DMS153 treated with DMSO at 0.1 percent for 48 hours (cell line): Measurements from ENCODE around the gene PDE4B.
"Not testable (repeated sequence)": the region's sequence is repeated elsewhere in the genome, so short reads cannot be mapped to it uniquely, and the experiment has no call there.

Experiments used
- DNase-seq: peaks from one replicate; lab custom pipeline; 2025; ENCODE audit not compliant: unreplicated experiment; lab: John Stamatoyannopoulos, UW

Gene PDE4B

DNA sequence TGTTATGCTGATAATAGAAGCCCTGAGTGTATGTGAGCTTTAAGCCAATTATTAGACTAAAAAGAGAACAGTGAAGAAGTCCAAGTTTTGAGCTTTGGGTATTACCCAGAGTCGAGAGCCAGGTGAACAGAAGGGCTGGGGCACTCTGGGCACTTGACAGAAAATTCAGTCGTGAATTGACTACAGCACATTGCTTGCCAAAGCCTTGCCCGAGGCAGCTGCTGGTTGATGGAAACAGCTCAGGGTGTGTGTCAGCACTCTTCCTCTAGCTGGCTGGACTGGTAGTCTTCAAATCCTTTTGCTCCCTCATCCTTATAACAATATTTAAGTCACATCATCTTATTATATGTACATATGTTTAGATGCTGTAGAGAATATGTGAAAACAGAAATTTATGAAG is 21.3 kb downstream of the PDE4B start:
- peak; percentile 55 for DNase-seq

GRCh38 chr1:65814752-65815151 is 22.1 kb downstream of the PDE4B start:
- no peak for DNase-seq

GRCh38 chr1:65817891-65818290 is 25.2 kb downstream of the PDE4B start:
- DNase-seq, result no peak

GRCh38 chr1:65818966-65819365 is 26.3 kb downstream of the PDE4B start:
- no peak for DNase-seq

GRCh38 chr1:65820983-65821382 is 28.3 kb downstream of the PDE4B start:
- DNase-seq, result no peak

DNA sequence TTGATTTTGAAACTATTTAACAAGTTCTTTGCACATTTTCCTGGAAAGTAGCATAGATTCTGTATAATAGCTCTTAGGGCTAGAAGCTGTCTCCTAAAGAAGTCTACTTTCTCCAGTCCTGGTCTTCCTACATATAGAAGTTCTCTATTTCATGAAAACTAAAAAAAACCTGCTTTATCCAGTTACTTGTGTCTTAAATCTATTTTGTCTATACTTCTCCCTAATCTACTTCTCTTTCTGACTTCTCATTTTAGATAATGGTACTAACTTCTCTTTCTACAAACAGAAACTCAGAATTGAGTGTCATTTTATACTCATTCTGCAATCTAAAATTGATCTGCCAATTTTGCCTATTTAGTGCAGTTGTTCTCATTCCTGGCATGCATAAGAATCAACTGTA is 28.7 kb downstream of the PDE4B start:
- DNase-seq, result no peak

DNA sequence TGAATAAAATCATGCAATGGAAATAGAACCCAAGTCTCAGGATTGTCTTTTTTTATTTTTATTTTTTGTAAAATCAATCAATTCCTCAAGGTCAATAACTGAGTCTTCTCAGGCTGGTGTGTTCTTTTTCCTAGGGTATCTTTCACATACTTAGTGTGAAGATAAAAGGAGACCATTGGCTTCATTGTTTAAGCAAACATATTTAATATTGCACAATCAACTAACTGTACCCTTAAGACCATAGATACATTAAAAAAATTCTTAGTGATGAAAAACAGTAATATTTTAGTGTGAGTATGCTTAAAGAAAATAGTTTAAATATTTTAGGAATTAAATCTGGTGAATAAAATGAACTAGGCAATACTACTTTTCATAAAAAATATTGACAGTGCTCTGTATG is 31.4 kb downstream of the PDE4B start:
- no peak for DNase-seq

DNA sequence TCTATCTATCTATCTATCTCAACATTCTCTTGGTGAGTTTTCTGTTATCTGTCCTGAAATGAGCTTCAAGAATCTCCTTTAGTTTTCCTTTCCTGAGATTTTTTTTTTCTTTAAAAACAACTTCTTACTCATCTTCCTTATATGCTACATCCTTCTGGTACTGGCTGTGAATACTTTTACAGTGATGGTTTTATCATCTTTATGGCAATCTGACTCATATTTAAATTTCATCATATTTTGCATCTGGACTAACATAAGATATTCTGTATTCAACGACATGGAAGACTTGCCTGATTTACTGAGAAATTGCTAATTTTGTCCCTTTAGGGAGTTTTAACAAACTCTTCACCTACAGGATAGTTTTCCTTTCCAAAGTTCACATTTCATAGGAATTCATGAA is 33.0 kb downstream of the PDE4B start:
- DNase-seq, result no peak

GRCh38 chr1:65826782-65827181 is 34.1 kb downstream of the PDE4B start:
- no peak for DNase-seq

DNA sequence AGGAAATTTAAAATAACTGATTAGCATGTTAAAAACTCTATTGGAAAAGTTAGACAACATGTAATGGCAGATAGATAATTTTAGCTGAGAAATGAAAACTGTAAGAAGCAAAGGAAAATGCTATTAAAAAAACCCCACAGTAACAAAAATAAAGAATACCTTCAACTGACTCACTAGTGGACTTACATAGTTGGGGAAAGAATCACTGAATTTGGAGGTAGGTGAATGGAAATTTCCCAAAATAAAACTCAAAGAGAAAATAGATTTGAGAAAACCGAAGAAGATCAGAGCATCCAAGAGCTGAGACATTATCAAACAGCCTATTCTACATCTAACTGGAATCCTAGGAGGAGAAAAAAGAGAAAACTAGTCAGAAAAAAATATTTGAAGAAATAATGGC is 34.7 kb downstream of the PDE4B start:
- no peak for DNase-seq

- DNase-seq, result no peak
These were observed 37.6 kb downstream of the PDE4B start for GRCh38 chr1:65830306-65830705.

DNA sequence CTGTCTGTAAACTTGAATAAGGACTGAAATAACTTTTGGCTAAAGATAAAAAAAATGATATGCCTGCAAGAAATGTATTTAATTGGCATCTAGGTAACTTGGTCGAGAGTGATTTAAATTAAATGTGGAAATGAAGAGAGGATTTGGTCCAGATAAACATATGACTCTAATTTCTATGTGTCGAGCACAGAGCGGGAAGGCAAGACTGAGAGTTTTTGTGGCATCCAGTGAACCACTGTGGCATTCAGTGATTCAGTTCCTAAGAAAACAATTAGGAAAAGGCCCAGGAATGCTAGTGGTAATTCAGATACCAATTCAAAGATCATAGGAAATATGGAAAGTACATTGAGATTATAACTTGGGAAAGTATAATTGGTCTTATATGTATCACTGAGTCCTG is 39.6 kb downstream of the PDE4B start:
- DNase-seq, result no peak

GRCh38 chr1:65836686-65837085 is 44.0 kb downstream of the PDE4B start:
- DNase-seq, result no peak

DNA sequence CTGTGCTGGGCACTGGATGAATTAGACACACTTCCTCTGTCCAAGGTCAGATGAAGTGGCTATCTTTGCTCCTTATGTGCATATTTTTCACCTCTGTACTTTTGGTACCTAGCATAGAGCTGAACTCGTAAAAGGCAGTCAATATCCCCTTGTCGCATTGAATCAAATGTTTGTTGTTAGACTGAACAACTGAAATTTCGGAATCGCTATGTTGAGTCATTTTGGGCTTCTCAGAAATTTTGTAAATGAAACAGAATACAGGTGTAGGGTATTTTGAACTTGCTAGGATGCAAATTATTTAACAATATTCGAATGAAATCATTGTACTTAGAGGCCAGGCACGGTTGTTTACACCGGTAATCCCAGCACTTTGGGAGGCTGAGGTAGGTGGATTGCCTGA is 48.0 kb downstream of the PDE4B start:
- DNase-seq, result no peak

DNA sequence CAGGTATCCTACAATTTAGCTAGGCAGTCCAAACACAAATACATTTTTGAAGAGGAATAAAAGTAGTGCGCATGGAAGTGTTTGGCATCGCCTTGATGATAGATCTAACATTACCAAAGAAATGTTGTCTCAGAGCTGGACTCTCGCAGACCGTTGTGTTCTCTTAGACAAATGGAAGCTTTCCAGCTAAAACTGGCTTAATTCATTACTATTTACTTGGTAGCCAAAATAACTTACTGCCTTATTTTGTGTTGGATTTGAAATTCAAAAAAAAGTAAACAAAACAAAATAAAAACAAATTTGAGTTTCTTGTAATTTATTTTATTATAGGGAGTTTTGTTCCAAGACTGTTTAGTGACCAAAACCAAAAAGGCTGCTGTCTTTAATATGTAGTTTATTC is 51.6 kb downstream of the PDE4B start:
- DNase-seq, result no peak

DNA sequence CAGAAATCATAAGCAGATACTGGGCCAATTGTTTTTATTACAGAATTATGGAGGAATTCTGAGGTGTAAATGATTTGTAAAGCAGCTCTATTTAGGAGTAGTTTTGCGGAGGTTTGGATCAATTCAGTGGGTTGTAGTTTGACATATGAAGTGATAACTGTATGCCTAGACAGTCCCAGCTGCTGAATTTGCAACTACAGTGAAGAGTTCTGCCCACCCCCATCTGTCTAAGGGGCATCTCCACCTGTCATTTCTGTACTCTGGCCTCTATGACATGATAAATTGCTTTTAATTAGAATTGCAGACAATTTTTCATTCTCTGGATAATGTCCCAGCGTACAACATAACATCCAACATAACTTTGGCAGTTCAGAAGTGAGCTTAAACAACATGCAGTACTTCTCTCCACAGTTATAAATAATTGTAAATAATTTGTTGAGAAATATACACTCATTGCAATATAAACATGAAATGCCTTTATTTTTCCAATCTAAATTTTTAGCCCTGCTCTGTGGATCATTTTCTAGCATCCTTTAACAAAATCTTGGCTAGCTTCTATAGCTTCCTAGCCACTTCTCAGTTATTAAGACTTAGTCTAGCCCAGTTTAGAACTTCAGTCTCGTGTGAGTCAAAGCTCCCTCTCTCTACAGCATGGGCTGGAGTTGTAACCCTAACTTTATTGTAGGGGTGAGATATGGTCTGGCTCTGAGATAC is 52.3 kb downstream of the PDE4B start:
- DNase-seq, result no peak

GRCh38 chr1:65845535-65846060 is 52.9 kb downstream of the PDE4B start:
- DNase-seq, result no peak

DNA sequence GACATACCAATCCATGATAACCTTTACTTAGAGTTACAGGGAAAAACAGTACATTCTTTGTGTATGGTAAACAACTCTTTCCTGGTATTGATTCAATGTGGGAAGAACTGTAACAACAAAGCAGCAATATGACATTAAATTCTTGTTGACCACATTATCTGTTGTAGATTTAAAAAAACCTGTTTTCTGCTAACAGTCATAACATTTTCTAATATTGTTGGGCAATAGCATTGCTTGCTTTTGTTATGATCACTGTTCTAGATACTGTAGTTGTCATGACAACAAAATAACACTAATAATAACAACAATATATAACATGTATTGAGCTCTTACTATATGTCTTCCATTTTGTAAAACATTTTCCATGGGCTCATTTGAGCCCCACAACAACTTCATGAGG is 54.2 kb downstream of the PDE4B start:
- DNase-seq, result no peak

GRCh38 chr1:65850281-65850680 is 57.6 kb downstream of the PDE4B start:
- no peak for DNase-seq

DNA sequence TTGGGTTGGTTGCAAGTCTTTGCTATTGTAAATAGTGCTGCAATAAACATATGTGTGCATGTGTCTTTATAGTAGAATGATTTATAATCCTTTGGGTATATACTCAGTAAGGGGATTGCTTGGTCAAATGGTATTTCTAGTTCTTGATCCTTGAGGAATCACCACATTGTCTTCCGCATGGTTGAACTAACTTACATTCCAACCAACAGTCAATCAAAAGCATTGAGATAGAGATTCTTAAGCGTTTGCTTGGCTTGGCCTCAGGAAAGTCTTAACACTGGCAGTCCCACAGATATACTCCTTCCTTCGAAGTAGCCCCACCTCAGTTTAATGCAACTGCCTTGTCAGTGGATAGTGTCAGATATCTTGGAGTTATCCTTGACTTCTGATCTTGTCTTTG is 63.9 kb downstream of the PDE4B start:
- not testable (repeated sequence) for DNase-seq

DNA sequence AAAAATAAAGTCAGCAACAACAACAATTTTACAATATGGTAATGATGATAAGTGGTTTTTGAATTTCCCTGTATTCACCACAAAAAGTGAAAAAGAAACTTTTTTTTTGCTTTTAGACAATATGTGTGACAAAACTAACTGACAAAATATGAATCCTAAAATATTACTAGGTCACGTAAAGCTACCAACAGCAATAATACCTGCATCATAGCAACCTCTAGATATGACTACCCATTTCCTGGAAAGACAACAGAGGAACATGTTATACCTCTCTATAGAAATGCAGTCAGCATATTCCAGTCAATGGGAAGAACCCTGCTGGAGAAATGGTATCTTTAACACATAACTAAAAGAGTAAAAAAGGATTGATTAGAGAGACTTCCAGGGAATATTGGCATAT is 73.7 kb downstream of the PDE4B start:
- DNase-seq, result no peak

DNA sequence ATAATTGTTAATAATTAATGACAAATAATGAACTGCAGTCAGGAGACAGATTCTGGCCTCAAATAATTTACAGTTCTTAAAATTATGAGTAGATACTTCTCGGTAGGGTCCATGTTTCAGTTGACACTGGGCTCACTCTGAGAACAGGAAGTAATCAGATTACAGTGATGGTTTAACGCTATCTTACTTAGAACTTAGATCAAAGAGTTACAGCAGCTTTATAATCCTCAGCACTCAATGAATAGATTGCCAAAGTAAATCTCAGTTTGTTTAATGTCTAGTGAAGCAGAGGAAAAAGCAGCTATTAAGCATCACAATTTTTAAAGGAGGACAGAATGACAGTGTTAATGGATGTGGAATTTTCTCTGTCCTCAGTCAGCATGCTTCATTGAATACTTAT is 79.6 kb downstream of the PDE4B start:
- no peak for DNase-seq

DNA sequence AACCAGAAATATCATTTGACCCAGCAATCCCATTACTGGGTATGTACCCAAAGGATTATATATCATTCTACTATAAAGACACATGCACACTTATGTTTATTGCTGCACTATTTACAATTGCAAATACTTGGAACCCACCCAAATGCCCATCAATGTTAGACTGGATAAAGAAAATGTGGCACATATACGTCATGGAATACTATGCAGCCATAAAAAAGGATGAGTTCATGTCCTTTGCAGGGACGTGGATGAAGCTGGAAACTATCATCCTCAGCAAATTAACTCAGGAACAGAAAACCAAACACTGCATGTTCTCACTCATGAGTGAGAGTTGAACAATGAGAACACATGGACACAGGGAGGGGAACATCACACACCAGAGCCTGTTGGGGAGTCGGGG is 85.6 kb downstream of the PDE4B start:
- not testable (repeated sequence) for DNase-seq
